ENCODE data around the gene EMC6.
A peak's percentile ranks its signal among the peaks of the same experiment; 100 is the strongest.

The EMC6 gene

GRCh38 chr17:3693829-3694231 lies 25.2 kb downstream of the EMC6 start:
- TF ChIP-seq CTCF (IDR thresholded peaks at IDR 0.05; ENCODE audit: low read length) (no peak), EZH2 (IDR thresholded peaks at IDR 0.05; ENCODE audit: borderline replicate concordance, low read length) (no peak)
- Histone ChIP-seq H3K4me1 (ENCODE audit: insufficient read depth, low read length, severe bottlenecking) (peaks cover 54% of the 10 kb centered on the region), H4K20me1 (ENCODE audit: insufficient read depth, low read length) (no peaks in the 10 kb centered on the region), H3K9me3 (ENCODE audit: low read length) (no peaks in the 10 kb centered on the region), H3K4me2 (ENCODE audit: low read length) (peak overlapping the region; percentile 76), H2AFZ (ENCODE audit: low read length) (no peak overlapping the region), H3K27me3 (ENCODE audit: insufficient read depth, low read length) (no peaks in the 10 kb centered on the region; the same call in 1 of the 2 replicates), H3F3A (ENCODE audit: insufficient read depth, low read length) (no peaks in the 10 kb centered on the region), H3K36me3 (ENCODE audit: insufficient read depth, low read length) (no peaks in the 10 kb centered on the region; the same call in 1 of the 2 replicates), H3K79me2 (ENCODE audit: insufficient read depth, low read length) (peaks cover 7% of the 10 kb centered on the region; the same call in 1 of the 2 replicates), H3K27ac (ENCODE audit: low read depth, low read length, poor library complexity, severe bottlenecking) (peak overlapping the region; percentile 52), H3K9me2 (ENCODE audit: low read depth, low read length) (no peaks in the 10 kb centered on the region), H3K4me3 (ENCODE audit: low read depth, low read length, poor library complexity, severe bottlenecking) (peak overlapping the region; percentile 70), H3K9ac (ENCODE audit: low read length) (peak overlapping the region; percentile 73; the same call in 1 of the 2 replicates)

GRCh38 chr17:3695129-3695722 lies 26.6 kb downstream of the EMC6 start:
- no peaks in the 10 kb centered on the region; the same call in 1 of the 2 replicates for H3K36me3 ChIP-seq (ENCODE audit: insufficient read depth, low read length)
- no peak overlapping the region for H2AFZ ChIP-seq (ENCODE audit: low read length)
- peak overlapping the region; percentile 70 for H3K4me3 ChIP-seq (ENCODE audit: low read depth, low read length, poor library complexity, severe bottlenecking)
- H4K20me1 ChIP-seq (ENCODE audit: insufficient read depth, low read length), result no peaks in the 10 kb centered on the region
- H3K9me3 ChIP-seq (ENCODE audit: low read length), result no peaks in the 10 kb centered on the region
- peaks cover 40% of the 10 kb centered on the region for H3K4me1 ChIP-seq (ENCODE audit: insufficient read depth, low read length, severe bottlenecking)
- peak overlapping the region; percentile 52 for H3K27ac ChIP-seq (ENCODE audit: low read depth, low read length, poor library complexity, severe bottlenecking)
- TF ChIP-seq EZH2 (IDR thresholded peaks at IDR 0.05; ENCODE audit: borderline replicate concordance, low read length) (no peak), CTCF (IDR thresholded peaks at IDR 0.05; ENCODE audit: low read length) (no peak)
- peak overlapping the region; percentile 73 for H3K9ac ChIP-seq (ENCODE audit: low read length)
- H3K27me3 ChIP-seq (ENCODE audit: insufficient read depth, low read length), result no peaks in the 10 kb centered on the region; the same call in 1 of the 2 replicates
- no peaks in the 10 kb centered on the region for H3F3A ChIP-seq (ENCODE audit: insufficient read depth, low read length)
- no peaks in the 10 kb centered on the region for H3K9me2 ChIP-seq (ENCODE audit: low read depth, low read length)
- H3K4me2 ChIP-seq (ENCODE audit: low read length), result peak overlapping the region; percentile 76
- H3K79me2 ChIP-seq (ENCODE audit: insufficient read depth, low read length), result peaks cover 7% of the 10 kb centered on the region; the same call in 1 of the 2 replicates

GRCh38 chr17:3695723-3696411 lies 27.3 kb downstream of the EMC6 start, which contains the start of gene P2RX5:
TSS of gene P2RX5 (minus strand) at chr17:3696155. CDS start at chr17:3696005, 150 bp downstream.
- peaks cover 33% of the 10 kb centered on the region for H3K4me1 ChIP-seq (ENCODE audit: insufficient read depth, low read length, severe bottlenecking)
- H3K27ac ChIP-seq (ENCODE audit: low read depth, low read length, poor library complexity, severe bottlenecking), result peak within 1 kb of the TSS; percentile 52
- H3K79me2 ChIP-seq (ENCODE audit: insufficient read depth, low read length), result peaks cover 7% of the 10 kb centered on the region; the same call in 1 of the 2 replicates
- no peaks in the 10 kb centered on the region for H3K9me2 ChIP-seq (ENCODE audit: low read depth, low read length)
- peak within 1 kb of the TSS; percentile 76 for H3K4me2 ChIP-seq (ENCODE audit: low read length)
- H3K9me3 ChIP-seq (ENCODE audit: low read length), result no peaks in the 10 kb centered on the region
- peak within 1 kb of the TSS; percentile 73 for H3K9ac ChIP-seq (ENCODE audit: low read length)
- TF ChIP-seq CTCF (IDR thresholded peaks at IDR 0.05; ENCODE audit: low read length) (no peak), EZH2 (IDR thresholded peaks at IDR 0.05; ENCODE audit: borderline replicate concordance, low read length) (no peak)
- no peak within 1 kb of the TSS for H2AFZ ChIP-seq (ENCODE audit: low read length)
- H3F3A ChIP-seq (ENCODE audit: insufficient read depth, low read length), result no peaks in the 10 kb centered on the region
- no peaks in the 10 kb centered on the region for H4K20me1 ChIP-seq (ENCODE audit: insufficient read depth, low read length)
- H3K4me3 ChIP-seq (ENCODE audit: low read depth, low read length, poor library complexity, severe bottlenecking), result peak within 1 kb of the TSS; percentile 70
- H3K36me3 ChIP-seq (ENCODE audit: insufficient read depth, low read length), result no peaks in the 10 kb centered on the region; the same call in 1 of the 2 replicates
- no peaks in the 10 kb centered on the region; the same call in 1 of the 2 replicates for H3K27me3 ChIP-seq (ENCODE audit: insufficient read depth, low read length)

All from OCI-LY1 (cell line).